NCI-H1092 (cell line): ENCODE results near the gene SLC26A4.
"Not testable (repeated sequence)": the region's sequence is repeated elsewhere in the genome, so short reads cannot be mapped to it uniquely, and the experiment has no call there.

ENCODE experiments used
- DNase-seq: peaks from one replicate; lab custom pipeline; 2025; lab: John Stamatoyannopoulos, UW

The SLC26A4 gene

GRCh38 chr7:107660381-107661080 lies at the start of gene SLC26A4:
SLC26A4 (plus strand) TSS chr7:107660828; CDS start chr7:107661642, 814 bp downstream.
- DNase-seq = no peak

GRCh38 chr7:107613439-107613838 lies 47.2 kb upstream of the SLC26A4 start:
- no peak for DNase-seq

GRCh38 chr7:107613948-107614347 lies 46.7 kb upstream of the SLC26A4 start:
- no peak for DNase-seq

- no peak for DNase-seq
Measured at GRCh38 chr7:107614425-107614824, 46.2 kb upstream of the SLC26A4 start.

GRCh38 chr7:107615910-107616680 lies 44.5 kb upstream of the SLC26A4 start:
- no peak for DNase-seq

- DNase-seq = no peak
Measured at GRCh38 chr7:107622429-107622828, 38.2 kb upstream of the SLC26A4 start.

- no peak for DNase-seq
Measured at GRCh38 chr7:107622894-107623293, 37.7 kb upstream of the SLC26A4 start.

- DNase-seq = no peak
Measured at GRCh38 chr7:107627002-107627401, 33.6 kb upstream of the SLC26A4 start.

GRCh38 chr7:107628461-107629064 lies 32.1 kb upstream of the SLC26A4 start:
- DNase-seq = no peak

- DNase-seq = no peak
Measured at GRCh38 chr7:107630342-107630741, 30.3 kb upstream of the SLC26A4 start.

GRCh38 chr7:107631588-107632491 lies 28.8 kb upstream of the SLC26A4 start:
- no peak for DNase-seq

- no peak for DNase-seq
Measured at GRCh38 chr7:107632492-107632865, 28.1 kb upstream of the SLC26A4 start.

- no peak for DNase-seq
Measured at GRCh38 chr7:107638594-107638993, 22.0 kb upstream of the SLC26A4 start.

- DNase-seq = not testable (repeated sequence)
Measured at GRCh38 chr7:107639070-107639469, 21.6 kb upstream of the SLC26A4 start.

GRCh38 chr7:107641676-107642075 lies 19.0 kb upstream of the SLC26A4 start:
- DNase-seq = no peak

- no peak for DNase-seq
Measured at GRCh38 chr7:107642501-107642900, 18.1 kb upstream of the SLC26A4 start.

- DNase-seq = no peak
Measured at GRCh38 chr7:107643407-107643806, 17.2 kb upstream of the SLC26A4 start.

- DNase-seq = no peak
Measured at GRCh38 chr7:107643938-107644308, 16.7 kb upstream of the SLC26A4 start.

GRCh38 chr7:107644309-107644974 lies 16.2 kb upstream of the SLC26A4 start:
- no peak for DNase-seq

GRCh38 chr7:107652642-107653041 lies 8.0 kb upstream of the SLC26A4 start:
- no peak for DNase-seq

- no peak for DNase-seq
Measured at GRCh38 chr7:107658467-107658866, 2.2 kb upstream of the SLC26A4 start.

GRCh38 chr7:107659666-107660065 lies 962 bp upstream of the SLC26A4 start:
- no peak for DNase-seq
